Breast epithelium (tissue), 3 donors: ENCODE results near the gene SPRED1.

ENCODE experiments used
- POLR2A ChIP-seq: fragments of 450-650 bp; IDR thresholded peaks from one replicate; pipeline ENCODE4 v1.6.1; 2016; ENCODE audit warnings: antibody characterized with exemption, mild to moderate bottlenecking, moderate library complexity
- POLR2AphosphoS5 ChIP-seq, 3 donors: sonication (generic); formaldehyde crosslinking; IDR thresholded peaks; one replicate each; pipeline ENCODE4 v1.6.1; 2017; ENCODE audit warnings: antibody characterized with exemption in 3 of 3
- TF ChIP-seq, protein P1 (sequence below), 3 donors: fragments of 450-650 bp; IDR thresholded peaks; one replicate each; pipeline ENCODE4 v1.5.1; 2016 to 2017; ENCODE audit warnings: antibody characterized with exemption in 3 of 3, mild to moderate bottlenecking in 3 of 3, moderate library complexity in 3 of 3

DNA sequence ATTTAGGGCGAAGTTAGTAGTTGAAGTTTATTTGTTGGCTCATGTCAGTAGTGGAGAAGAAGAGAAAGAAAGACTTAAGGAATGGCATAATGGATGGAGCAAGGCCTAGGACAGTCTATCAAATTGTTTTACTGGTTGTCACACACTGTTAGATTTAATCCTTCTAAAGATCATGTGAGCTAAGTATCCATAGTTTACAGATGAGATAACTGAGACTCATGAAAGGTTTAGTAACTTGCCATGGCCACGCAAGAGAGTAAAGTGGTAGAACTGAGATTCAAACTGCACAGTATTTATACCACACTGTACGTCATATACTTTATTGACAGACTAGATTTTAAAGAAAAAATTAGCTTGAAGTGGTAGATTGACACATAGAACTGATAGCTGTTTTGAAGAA is 11.4 kb downstream of the SPRED1 start:
- TF ChIP-seq, protein P1, sequence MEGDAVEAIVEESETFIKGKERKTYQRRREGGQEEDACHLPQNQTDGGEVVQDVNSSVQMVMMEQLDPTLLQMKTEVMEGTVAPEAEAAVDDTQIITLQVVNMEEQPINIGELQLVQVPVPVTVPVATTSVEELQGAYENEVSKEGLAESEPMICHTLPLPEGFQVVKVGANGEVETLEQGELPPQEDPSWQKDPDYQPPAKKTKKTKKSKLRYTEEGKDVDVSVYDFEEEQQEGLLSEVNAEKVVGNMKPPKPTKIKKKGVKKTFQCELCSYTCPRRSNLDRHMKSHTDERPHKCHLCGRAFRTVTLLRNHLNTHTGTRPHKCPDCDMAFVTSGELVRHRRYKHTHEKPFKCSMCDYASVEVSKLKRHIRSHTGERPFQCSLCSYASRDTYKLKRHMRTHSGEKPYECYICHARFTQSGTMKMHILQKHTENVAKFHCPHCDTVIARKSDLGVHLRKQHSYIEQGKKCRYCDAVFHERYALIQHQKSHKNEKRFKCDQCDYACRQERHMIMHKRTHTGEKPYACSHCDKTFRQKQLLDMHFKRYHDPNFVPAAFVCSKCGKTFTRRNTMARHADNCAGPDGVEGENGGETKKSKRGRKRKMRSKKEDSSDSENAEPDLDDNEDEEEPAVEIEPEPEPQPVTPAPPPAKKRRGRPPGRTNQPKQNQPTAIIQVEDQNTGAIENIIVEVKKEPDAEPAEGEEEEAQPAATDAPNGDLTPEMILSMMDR (IDR thresholded peaks at IDR 0.05): no peak
- TF ChIP-seq POLR2A: no peak
- TF ChIP-seq POLR2AphosphoS5 (IDR thresholded peaks at IDR 0.05): no peak
